H1 (cell line): ENCODE results near the gene NPHP3. TPM values are rescaled to one million over a fixed set of nuclear protein-coding genes. Genes with fewer than 3 reads are reported as not detected.

Experiments used
- CTCF ChIA-PET: fragments of 300-600 bp; sonication (Branson Sonifier 250); formaldehyde crosslinking; loops from one replicate; lab custom pipeline; 2021; ENCODE audit not compliant: partially characterized antibody; lab: Charles Lee
- POLR2A ChIA-PET: fragments of 300-600 bp; sonication (Branson Sonifier 250); formaldehyde crosslinking; loops from one replicate; lab custom pipeline; 2021; ENCODE audit warnings: inconsistent platforms; ENCODE audit not compliant: partially characterized antibody; lab: Charles Lee
- DNase-seq, 2 experiments: peaks; one replicate each; pipeline versions ENCODE4 v3.0.0 to v3.0.0-alpha.2; 2010 to 2022; ENCODE audit warnings: low spot score in 2 of 2, low read depth in 1 of 2, mixed read lengths in 1 of 2
- FAIRE-seq: peaks from 2 replicates; lab custom pipeline; 2011; peaks lifted over from hg19 to GRCh38; lab: Jason Lieb, UNC
- H2AFZ ChIP-seq: 2 replicates; pipeline ENCODE4 v1.8.1; 2012; ENCODE audit warnings: low read length, inconsistent platforms
- H2AK5ac ChIP-seq: 2 replicates; pipeline ENCODE4 v1.6.1; 2013; ENCODE audit warnings: low read depth, low read length
- H2BK120ac ChIP-seq: replicated peaks from 2 replicates; pipeline ENCODE3; 2013; ENCODE audit warnings: low read depth, low read length, inconsistent platforms
- H2BK12ac ChIP-seq: 2 replicates; pipeline ENCODE4 v1.6.1; 2013; ENCODE audit warnings: low read depth, low read length
- H2BK15ac ChIP-seq: 2 replicates; pipeline ENCODE4 v1.6.1; 2013; ENCODE audit warnings: low read length
- H2BK20ac ChIP-seq: 2 replicates; pipeline ENCODE4 v1.6.1; 2013; ENCODE audit warnings: low read length
- H2BK5ac ChIP-seq: 2 replicates; pipeline ENCODE4 v1.6.1; 2013; ENCODE audit warnings: low read depth, low read length
- H3K14ac ChIP-seq: 2 replicates; pipeline ENCODE4 v1.6.1; 2013; ENCODE audit warnings: inconsistent platforms; ENCODE audit not compliant: insufficient read length
- H3K18ac ChIP-seq: 2 replicates; pipeline ENCODE4 v1.6.1; 2013; ENCODE audit warnings: low read length; ENCODE audit errors: extremely low read depth
- H3K23ac ChIP-seq: 2 replicates; pipeline ENCODE4 v1.6.1; 2013; ENCODE audit warnings: inconsistent platforms; ENCODE audit not compliant: insufficient read length
- H3K23me2 ChIP-seq: 2 replicates; pipeline ENCODE4 v1.6.1; 2013; ENCODE audit warnings: low read depth, low read length
- H3K27ac ChIP-seq: 2 replicates; pipeline ENCODE4 v1.6.1; 2011; ENCODE audit warnings: low read depth, low read length, inconsistent platforms
- H3K27me3 ChIP-seq, 4 experiments: replicated peaks in 1 of 4; 1 replicate in 1 of 4; 2 replicates in 3 of 4; pipeline versions ENCODE4 v1.6.1 to v1.8.1; 2011 to 2013; ENCODE audit warnings: low read length in 3 of 4, mild to moderate bottlenecking in 3 of 4, inconsistent platforms in 2 of 4, mixed read lengths in 2 of 4, moderate library complexity in 1 of 4; ENCODE audit not compliant: control insufficient read depth in 3 of 4, insufficient read depth in 3 of 4; ENCODE audit errors: extremely low read depth in 1 of 4
- H3K36me3 ChIP-seq, 4 experiments: 2 replicates each; pipeline versions ENCODE4 v1.6.1 to v1.8.1; 2011 to 2013; ENCODE audit warnings: mild to moderate bottlenecking in 4 of 4, low read length in 3 of 4, moderate library complexity in 2 of 4, control low read depth in 1 of 4, inconsistent platforms in 1 of 4; ENCODE audit not compliant: insufficient read depth in 4 of 4, control insufficient read depth in 2 of 4
- H3K4ac ChIP-seq: replicated peaks from 2 replicates; pipeline ENCODE3; 2013; ENCODE audit warnings: low read length, low read depth, mixed read lengths, inconsistent platforms; ENCODE audit not compliant: insufficient read length
- H3K4me1 ChIP-seq, 4 experiments: replicated peaks in 1 of 4; 1 replicate in 1 of 4; 2 replicates in 3 of 4; pipeline versions ENCODE4 v1.6.1 to v1.8.1; 2011 to 2013; ENCODE audit warnings: low read length in 3 of 4, inconsistent platforms in 2 of 4, mixed read lengths in 1 of 4; ENCODE audit not compliant: insufficient read depth in 4 of 4, control insufficient read depth in 3 of 4
- H3K4me2 ChIP-seq, 2 experiments: 2 replicates each; pipeline versions ENCODE4 v1.6.1 to v1.8.1; 2011 to 2013; ENCODE audit warnings: low read depth in 2 of 2, low read length in 2 of 2, control low read depth in 1 of 2, inconsistent platforms in 1 of 2, mild to moderate bottlenecking in 1 of 2; ENCODE audit not compliant: insufficient read depth in 1 of 2
- H3K4me3 ChIP-seq, 4 experiments: fragments of 200-600, 300-600 bp in 1 of 4; sonication (generic), shearing (Covaris generic), sonication (Bioruptor Twin) in 1 of 4; 2 replicates each; pipeline versions ENCODE4 v1.5.1 to v1.8.1; 2011 to 2016; ENCODE audit warnings: low read length in 4 of 4, low read depth in 3 of 4, control low read depth in 2 of 4, inconsistent platforms in 2 of 4, mild to moderate bottlenecking in 2 of 4, mixed read lengths in 1 of 4, moderate library complexity in 1 of 4; ENCODE audit not compliant: insufficient read depth in 2 of 4; ENCODE audit errors: extremely low read depth in 1 of 4
- H3K56ac ChIP-seq: replicated peaks from 2 replicates; pipeline ENCODE3; 2013; ENCODE audit warnings: low read depth, mild to moderate bottlenecking, mixed read lengths, low read length, inconsistent platforms; ENCODE audit not compliant: insufficient read length
- H3K79me1 ChIP-seq: 2 replicates; pipeline ENCODE4 v1.6.1; 2013; ENCODE audit warnings: low read depth, low read length, control low read depth
- H3K79me2 ChIP-seq, 2 experiments: 2 replicates each; pipeline versions ENCODE4 v1.6.1 to v1.8.1; 2012 to 2013; ENCODE audit warnings: low read length in 2 of 2, mild to moderate bottlenecking in 2 of 2, inconsistent platforms in 1 of 2; ENCODE audit not compliant: insufficient read depth in 2 of 2, control insufficient read depth in 1 of 2
- H3K9ac ChIP-seq, 4 experiments: replicated peaks in 1 of 4; 1 replicate in 1 of 4; 2 replicates in 3 of 4; pipeline versions ENCODE4 v1.6.1 to v1.8.1; 2011 to 2013; ENCODE audit warnings: low read depth in 3 of 4, low read length in 3 of 4, control low read depth in 2 of 4, mild to moderate bottlenecking in 2 of 4, moderate library complexity in 2 of 4, inconsistent platforms in 1 of 4; ENCODE audit errors: extremely low read depth in 1 of 4
- H3K9me3 ChIP-seq, 2 experiments: 2 replicates each; pipeline versions ENCODE4 v1.6.1 to v1.8.1; 2012 to 2013; ENCODE audit warnings: mild to moderate bottlenecking in 2 of 2, moderate library complexity in 2 of 2, control low read depth in 1 of 2, inconsistent platforms in 1 of 2, low read depth in 1 of 2, low read length in 1 of 2, mixed read lengths in 1 of 2; ENCODE audit not compliant: insufficient read depth in 2 of 2
- H4K20me1 ChIP-seq, 2 experiments: replicated peaks in 1 of 2; 2 replicates each; pipeline versions ENCODE3 to v1.8.1; 2011 to 2013; ENCODE audit warnings: inconsistent platforms in 2 of 2, low read length in 2 of 2, mild to moderate bottlenecking in 1 of 2; ENCODE audit not compliant: insufficient read depth in 2 of 2, control insufficient read depth in 1 of 2
- H4K5ac ChIP-seq: 2 replicates; pipeline ENCODE4 v1.6.1; 2013; ENCODE audit warnings: low read length, low read depth, mixed read lengths, inconsistent platforms; ENCODE audit not compliant: insufficient read length
- H4K8ac ChIP-seq: 2 replicates; pipeline ENCODE4 v1.8.0; 2013; ENCODE audit warnings: mild to moderate bottlenecking, moderate library complexity, low read length, inconsistent platforms; ENCODE audit not compliant: insufficient read depth; ENCODE audit errors: extremely low read depth
- H4K91ac ChIP-seq: replicated peaks from 2 replicates; pipeline ENCODE3; 2013; ENCODE audit warnings: low read length, mixed read lengths, inconsistent platforms; ENCODE audit not compliant: insufficient read length
- BRCA1 ChIP-seq: IDR thresholded peaks from 2 replicates; pipeline ENCODE4 v1.6.1; 2012; ENCODE audit warnings: low read depth, low read length, improper control_type of control experiment
- GTF2F1 ChIP-seq: IDR thresholded peaks from 2 replicates; pipeline ENCODE4 v1.6.1; 2012; ENCODE audit warnings: low read depth, low read length, improper control_type of control experiment, borderline replicate concordance
- SUZ12 ChIP-seq: fragments of 200-600 bp; sonication (generic); IDR thresholded peaks from 2 replicates; pipeline ENCODE4 v1.6.1; 2012; ENCODE audit warnings: mild to moderate bottlenecking, inconsistent platforms, low read length, moderate library complexity, mixed read lengths
- WGBS, 2 experiments: shearing (Covaris generic) in 1 of 2; methylation state at CpG; one replicate each; pipeline versions ENCODE4 v1.1.6 to v1.1.7; 2013 to 2015; ENCODE audit warnings: low lambda C conversion rate in 2 of 2, mixed read lengths in 2 of 2, inconsistent platforms in 1 of 2, low coverage in 1 of 2, missing lambda C conversion rate in 1 of 2; ENCODE audit not compliant: insufficient replicate concordance in 2 of 2, insufficient coverage in 1 of 2, insufficient read length in 1 of 2; ENCODE audit errors: extremely low coverage in 1 of 2, missing lambda C conversion rate in 1 of 2; 5-methylcytosine and 5-hydroxymethylcytosine counted together
- polyA plus RNA-seq, 7 experiments: library from polyadenylated mRNA; depleted of rRNA in 3 of 7; stranded (reverse) in 5 of 7; unstranded in 2 of 7; fragments of >200 nt in 5 of 7; fragments of 200-250 nt in 2 of 7; gene quantifications; 1 replicate in 5 of 7; 2 replicates in 1 of 7; 4 replicates in 1 of 7; pipeline versions ENCODE4 v1.2.1 to v1.2.3, GENCODE V29; 2011 to 2013; ENCODE audit warnings: missing spikeins in 2 of 7, mixed read lengths in 2 of 7
- total RNA-seq: library from RNA; stranded (reverse); fragmentation: NEBNext Ultra II Directional; extraction: Animal tissue kit (Norgen Biotek cat#: 25700); gene quantifications from 2 replicates; pipeline ENCODE4 v1.2.1, GENCODE V29; 2021

Gene NPHP3
- total and polyA plus RNA-seq, 2 of the 8 experiments (the other 6 are each of a cell fraction or from before 2014, with no cell fraction given), result 6.8 to 14.8 TPM

DNA sequence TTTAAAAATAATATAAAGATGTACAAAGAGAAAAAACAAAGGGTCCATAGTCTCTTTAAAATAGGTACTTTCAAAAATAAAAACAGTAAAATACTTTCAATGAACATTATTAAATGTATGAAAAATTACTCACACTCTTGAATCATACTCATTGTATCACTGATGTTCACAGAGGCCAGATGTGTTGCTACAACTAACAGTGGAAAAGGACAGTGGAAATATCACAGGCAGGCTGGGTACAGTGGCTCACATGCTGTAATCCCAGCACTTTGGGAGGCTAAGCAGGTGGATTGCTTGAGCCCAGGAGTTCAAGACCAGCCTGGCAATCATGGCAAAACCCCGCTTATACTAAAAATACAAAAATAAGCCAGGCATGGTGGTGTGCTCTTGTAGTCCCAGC, 26.8 kb downstream of the NPHP3 start:
- Histone ChIP-seq H4K8ac (no peak overlapping the region), H3K79me2 (no peaks in the 10 kb centered on the region)
- no peak for DNase-seq
- TF ChIP-seq SUZ12 (no peak), BRCA1 (no peak), GTF2F1 (no peak)

More for the DNA sequence above, 26.8 kb downstream of the NPHP3 start:
- Histone ChIP-seq H2BK15ac (no peak overlapping the region), H3K9me3 (no peaks in the 10 kb centered on the region), H4K91ac (no peak overlapping the region), H3K79me1 (no peaks in the 10 kb centered on the region), H3K27ac (no peak overlapping the region), H3K9ac (no peak overlapping the region), H3K56ac (no peak overlapping the region), H2BK12ac (no peak overlapping the region), H3K4me3 (no peak overlapping the region), H2AFZ (no peak overlapping the region), H3K14ac (no peak overlapping the region), H2BK20ac (no peak overlapping the region), H4K20me1 (no peaks in the 10 kb centered on the region), H3K4ac (no peak overlapping the region), H3K27me3 (no peaks in the 10 kb centered on the region), H3K36me3 (peaks cover 0 to 42% (median 17%) of the 10 kb centered on the region in 4 experiments; a peak in 7 of 8 replicates), H3K4me1 (no peaks in the 10 kb centered on the region), H2BK120ac (no peak overlapping the region), H3K23me2 (no peaks in the 10 kb centered on the region), H3K4me2 (no peak overlapping the region), H4K5ac (no peak overlapping the region), H3K23ac (no peak overlapping the region), H3K18ac (no peak overlapping the region), H2AK5ac (no peak overlapping the region), H2BK5ac (no peak overlapping the region)
- ChIA-PET CTCF (no interaction called here), POLR2A (no interaction called here)
- WGBS, 2 experiments, result 91% methylated on average over 1 of the region's 1 CpG; no CpG with 5 or more reads in 1 of the 2 experiments
- FAIRE-seq, result no peak
